HepG2 (cell line): ENCODE measurements around the gene WDR87. TPM values are rescaled to one million over a fixed set of nuclear protein-coding genes. Genes with fewer than 3 reads are reported as not detected.
A peak's percentile ranks its signal among the peaks of the same experiment; 100 is the strongest.

Experiments used
- ATAC-seq: fragments of 200-7000 bp; cut with Tn5 transposase; 3 replicates; pipeline ENCODE4 v1.9.1; 2020; ENCODE audit warnings: mild to moderate bottlenecking, moderate library complexity
- BruUV-seq: library from RNA; stranded (reverse); fragments of 400-500 nt; replicated peaks from 2 replicates; lab custom pipeline; 2021; lab: Mats Ljungman, UMichigan
- CTCF ChIA-PET: fragments of 300-600 bp; formaldehyde crosslinking; extraction: SDS; loops from one replicate; lab custom pipeline; 2021; ENCODE audit warnings: low total read pairs, inconsistent platforms, low intra/inter-chr PET ratio; lab: Yijun Ruan, JAX
- POLR2A ChIA-PET: fragments of 350-600 bp; sonication (Branson Sonifier 250); formaldehyde crosslinking; loops from one replicate; lab custom pipeline; 2020; ENCODE audit warnings: antibody characterized with exemption, inconsistent platforms; lab: Yijun Ruan, JAX
- DNase-seq: peaks from one replicate; pipeline ENCODE4 v3.0.0-alpha.2; 2015; ENCODE audit warnings: low spot score
- FAIRE-seq: peaks from 3 replicates; lab custom pipeline; 2011; peaks lifted over from hg19 to GRCh38; lab: Jason Lieb, UNC
- H2AFZ ChIP-seq: one replicate; pipeline ENCODE4 v1.6.1; 2011; ENCODE audit warnings: low read length, inconsistent platforms
- H3K27ac ChIP-seq: fragments of 300-600 bp; 3 replicates; pipeline ENCODE4 v1.8.0; 2011; ENCODE audit warnings: mixed run types, mild to moderate bottlenecking, mixed read lengths, low read length, inconsistent platforms; ENCODE audit not compliant: insufficient read depth; ENCODE audit errors: extremely low read length
- H3K27me3 ChIP-seq, 2 experiments: fragments of 200-600 bp in 1 of 2; 2 replicates in 1 of 2; 3 replicates in 1 of 2; pipeline versions ENCODE4 v1.6.0 to v1.8.0; 2011; ENCODE audit warnings: low read length in 2 of 2, mild to moderate bottlenecking in 2 of 2, moderate library complexity in 2 of 2, inconsistent platforms in 1 of 2; ENCODE audit not compliant: insufficient read depth in 2 of 2, control insufficient read depth in 1 of 2
- H3K36me3 ChIP-seq, 2 experiments: fragments of 200-600 bp in 1 of 2; replicated peaks in 1 of 2; 2 replicates in 1 of 2; 3 replicates in 1 of 2; pipeline versions ENCODE4 v1.5.1 to v1.8.0; 2011; ENCODE audit warnings: low read length in 2 of 2, inconsistent platforms in 1 of 2; ENCODE audit not compliant: insufficient read depth in 2 of 2, control insufficient read depth in 1 of 2
- H3K4me1 ChIP-seq: 2 replicates; pipeline ENCODE4 v1.5.1; 2012; ENCODE audit warnings: low read length, inconsistent platforms; ENCODE audit not compliant: insufficient read depth
- H3K4me2 ChIP-seq: 2 replicates; pipeline ENCODE4 v1.6.0; 2011; ENCODE audit warnings: low read depth, low read length, inconsistent platforms
- H3K4me3 ChIP-seq, 3 experiments: fragments of 200-600 bp in 1 of 3; sonication (generic), shearing (Covaris generic) in 1 of 3; replicated peaks in 1 of 3; 2 replicates each; pipeline ENCODE4 v1.5.1; 2011 to 2016; ENCODE audit warnings: low read length in 3 of 3, inconsistent platforms in 2 of 3, low read depth in 2 of 3, mild to moderate bottlenecking in 2 of 3, control low read depth in 1 of 3, mixed read lengths in 1 of 3; ENCODE audit not compliant: insufficient read depth in 1 of 3
- H3K79me2 ChIP-seq: one replicate; pipeline ENCODE4 v1.6.1; 2011; ENCODE audit warnings: low read length, inconsistent platforms; ENCODE audit not compliant: insufficient read depth
- H3K9ac ChIP-seq: 2 replicates; pipeline ENCODE4 v1.6.0; 2011; ENCODE audit warnings: mild to moderate bottlenecking, low read depth, low read length, inconsistent platforms; ENCODE audit not compliant: insufficient read depth
- H3K9me3 ChIP-seq: 2 replicates; pipeline ENCODE4 v1.5.1; 2012; ENCODE audit warnings: mild to moderate bottlenecking, low read length
- H4K20me1 ChIP-seq: 2 replicates; pipeline ENCODE4 v1.6.0; 2011; ENCODE audit warnings: inconsistent platforms, mild to moderate bottlenecking, low read length, moderate library complexity; ENCODE audit not compliant: insufficient read depth
- ATRX ChIP-seq: sonication (generic); formaldehyde crosslinking; IDR thresholded peaks from 2 replicates; pipeline ENCODE4 v1.4.0; 2020; ENCODE audit warnings: missing genetic modification reagents, borderline replicate concordance
- HNF4A ChIP-seq: sonication (generic); formaldehyde crosslinking; IDR thresholded peaks from 2 replicates; pipeline ENCODE4 v1.4.0; 2020; ENCODE audit warnings: missing genetic modification reagents
- IRF9 ChIP-seq: sonication (generic); formaldehyde crosslinking; IDR thresholded peaks from 2 replicates; pipeline ENCODE4 v1.8.0; 2022; ENCODE audit warnings: missing genetic modification reagents, mild to moderate bottlenecking, borderline replicate concordance
- NFKB2 ChIP-seq: sonication (generic); formaldehyde crosslinking; IDR thresholded peaks from 2 replicates; pipeline ENCODE4 v1.4.0; 2020; ENCODE audit warnings: missing genetic modification reagents, borderline replicate concordance
- POLR2AphosphoS2 ChIP-seq: IDR thresholded peaks from 2 replicates; pipeline ENCODE4 v1.6.1; 2011; ENCODE audit warnings: low read depth, low read length, improper control_type of control experiment
- SCMH1 ChIP-seq: sonication (generic); formaldehyde crosslinking; IDR thresholded peaks from 2 replicates; pipeline ENCODE4 v1.9.0; 2021; ENCODE audit warnings: missing genetic modification reagents, mild to moderate bottlenecking, borderline replicate concordance
- ZNF136 ChIP-seq: sonication (generic); formaldehyde crosslinking; IDR thresholded peaks from 2 replicates; pipeline ENCODE4 v1.8.1; 2022; ENCODE audit warnings: low read depth, mild to moderate bottlenecking, moderate library complexity, missing genetic modification reagents
- ZNF432 ChIP-seq: sonication (generic); formaldehyde crosslinking; IDR thresholded peaks from 2 replicates; pipeline ENCODE4 v1.5.0; 2020; ENCODE audit warnings: missing genetic modification reagents, mild to moderate bottlenecking, borderline replicate concordance
- ZNF672 ChIP-seq: sonication (generic); formaldehyde crosslinking; IDR thresholded peaks from 2 replicates; pipeline ENCODE4 v1.8.1; 2022; ENCODE audit warnings: missing genetic modification reagents
- ZSCAN25 ChIP-seq: sonication (generic); formaldehyde crosslinking; IDR thresholded peaks from 2 replicates; pipeline ENCODE4 v1.8.0; 2022; ENCODE audit warnings: mild to moderate bottlenecking, missing genetic modification reagents
- WGBS: methylation state at CpG from one replicate; pipeline ENCODE4 v1.1.6; 2017; ENCODE audit warnings: low lambda C conversion rate; 5-methylcytosine and 5-hydroxymethylcytosine counted together
- in situ Hi-C: cut with HindIII; loops from 2 replicates; pipeline ENCODE4 v1.10.0; 2017; ENCODE audit warnings: low pct_unique_long_range_greater_than_20kb; ENCODE audit not compliant: extremely low pct_ligation_motif_present
- intact Hi-C: fragments of 100-400 bp; cut with micrococcal nuclease; formaldehyde crosslinking; loops from one replicate; pipeline ENCODE4 v1.10.0; 2022; ENCODE audit not compliant: unreplicated experiment
- polyA plus RNA-seq, 8 experiments: library from polyadenylated mRNA; depleted of rRNA in 3 of 8; stranded (reverse) in 7 of 8; unstranded in 1 of 8; fragments of >200 nt; fragmentation: Illumina TruSeq in 4 of 8; extraction: Trizol in 4 of 8; gene quantifications; 2 replicates each; pipeline versions ENCODE4 v1.2.1 to v1.2.3, GENCODE V29; 2011 to 2016; ENCODE audit warnings: low read depth in 4 of 8, missing spikeins in 1 of 8, mixed read lengths in 1 of 8; ENCODE audit not compliant: insufficient read depth in 1 of 8
- total RNA-seq, 5 experiments: library from RNA; depleted of rRNA; stranded (reverse); fragments of >200 nt; fragmentation: Illumina TruSeq; extraction: Trizol; gene quantifications; 2 replicates each; pipeline ENCODE4 v1.2.3, GENCODE V29; 2016; ENCODE audit warnings: low read depth in 1 of 5

The WDR87 gene
- total and polyA plus RNA-seq, 2 of the 13 experiments (the other 11 are each of a cell fraction or from before 2014, with no cell fraction given): not detected

GRCh38 chr19:37946132-37946531 is 39.7 kb upstream of the WDR87 start (continued):
- TF ChIP-seq ZSCAN25 (CRISPR knock-in tag): no peak
- TF ChIP-seq POLR2AphosphoS2: no peak
- no peak for TF ChIP-seq ATRX (CRISPR knock-in tag)
- no peak for TF ChIP-seq ZNF672 (CRISPR knock-in tag)
- TF ChIP-seq SCMH1 (CRISPR knock-in tag): no peak
- TF ChIP-seq ZNF432 (CRISPR knock-in tag): no peak
- no peak for TF ChIP-seq ZNF136 (CRISPR knock-in tag)

- ChIA-PET POLR2A (interaction anchor here (0.6 to 1.4 kb wide), 3 partner anchors 36 to 1936 kb away, joined by 3 to 4 read pairs (median 3); partner anchors contain the start of genes SIPA1L3 and WDR87), CTCF (no interaction called here)
- H2AFZ ChIP-seq: no peak overlapping the region
- no peaks in the 10 kb centered on the region; a peak in 1 of 5 replicates for H3K36me3 ChIP-seq
- H3K27ac ChIP-seq: peak overlapping the region; percentile 9
- H3K9me3 ChIP-seq: no peaks in the 10 kb centered on the region
- WGBS: 80% methylated on average over 5 of the region's 5 CpGs
- no peak for FAIRE-seq
- no peak overlapping the region for H3K9ac ChIP-seq
- no peaks in the 10 kb centered on the region; a peak in 1 of 5 replicates for H3K27me3 ChIP-seq
- in situ Hi-C loops: no loop called here
- ATAC-seq: no peak
- peak; percentile 38; the same call in 1 of the 2 replicates for TF ChIP-seq HNF4A
- TF ChIP-seq IRF9: no peak
- no peak for TF ChIP-seq NFKB2
- no peak for DNase-seq
- H3K79me2 ChIP-seq: peaks cover 15% of the 10 kb centered on the region
- H3K4me3 ChIP-seq: no peak overlapping the region
- intact Hi-C loops: no loop called here
- no TSS peak for BruUV-seq
- H4K20me1 ChIP-seq: no peaks in the 10 kb centered on the region
- no peak overlapping the region for H3K4me2 ChIP-seq
- peaks cover 35% of the 10 kb centered on the region for H3K4me1 ChIP-seq
These were observed 37.1 kb upstream of the WDR87 start for GRCh38 chr19:37943480-37943879.
